ENCODE results near the gene SYNE2.

DNA sequence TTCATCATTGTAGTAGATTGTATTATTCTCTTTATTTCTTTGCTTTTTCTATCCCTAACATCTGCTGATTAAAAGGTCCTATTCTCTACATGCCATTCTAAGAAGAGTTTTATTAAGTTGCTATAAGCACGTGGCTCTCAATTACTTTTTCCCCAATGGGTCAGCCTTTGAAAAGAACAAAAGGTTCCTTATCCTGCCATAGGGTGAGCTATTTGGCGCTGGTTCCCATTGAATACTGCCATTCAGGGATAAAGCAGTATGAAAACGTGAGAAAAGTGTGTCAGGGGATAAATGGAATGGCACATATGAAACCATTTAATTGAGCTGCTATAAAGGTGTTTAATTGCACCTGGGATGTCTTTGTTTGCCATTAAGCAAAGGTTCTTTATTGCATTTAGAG is 80.9 kb downstream of the SYNE2 start:
- TF ChIP-seq CTCF (IDR thresholded peaks at IDR 0.05; ENCODE audit: extremely low read depth in 1 of 2, insufficient read depth in 1 of 2, low read depth in 1 of 2, low read length in 2 of 2) = no peak
- no peak for TF ChIP-seq FOS (IDR thresholded peaks at IDR 0.05; ENCODE audit: borderline replicate concordance, insufficient read depth, low read length)
- no peak for TF ChIP-seq POLR2A (IDR thresholded peaks at IDR 0.05; ENCODE audit: low read depth, low read length)
- no peak for TF ChIP-seq EZH2 (IDR thresholded peaks at IDR 0.05; ENCODE audit: borderline replicate concordance, low read depth, low read length, severe bottlenecking)
- no peak for TF ChIP-seq POLR2AphosphoS5 (IDR thresholded peaks at IDR 0.05; ENCODE audit: insufficient read depth, low read depth, low read length)
- TF ChIP-seq, protein P1, sequence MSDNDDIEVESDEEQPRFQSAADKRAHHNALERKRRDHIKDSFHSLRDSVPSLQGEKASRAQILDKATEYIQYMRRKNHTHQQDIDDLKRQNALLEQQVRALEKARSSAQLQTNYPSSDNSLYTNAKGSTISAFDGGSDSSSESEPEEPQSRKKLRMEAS (IDR thresholded peaks at IDR 0.05; ENCODE audit: insufficient read depth, insufficient read length) = no peak
- no peak for TF ChIP-seq GATA2 (IDR thresholded peaks at IDR 0.05; ENCODE audit: insufficient read depth, insufficient read length, low read depth, low read length)
- no peak for TF ChIP-seq MYC (IDR thresholded peaks at IDR 0.05; ENCODE audit: low read depth, low read length)

All from endothelial cell of umbilical vein (primary cell).